ENCODE data around the gene PSMD11.
A peak's percentile ranks its signal among the peaks of the same experiment; 100 is the strongest.
"Not testable (repeated sequence)": the region's sequence is repeated elsewhere in the genome, so short reads cannot be mapped to it uniquely, and the experiment has no call there.

PSMD11 gene

GRCh38 chr17:32444301-32445073 lies at the start of gene PSMD11:
PSMD11 (plus strand) TSS chr17:32444510; CDS start chr17:32444524, 14 bp downstream.
- DNase-seq = peak; percentile 95

DNA sequence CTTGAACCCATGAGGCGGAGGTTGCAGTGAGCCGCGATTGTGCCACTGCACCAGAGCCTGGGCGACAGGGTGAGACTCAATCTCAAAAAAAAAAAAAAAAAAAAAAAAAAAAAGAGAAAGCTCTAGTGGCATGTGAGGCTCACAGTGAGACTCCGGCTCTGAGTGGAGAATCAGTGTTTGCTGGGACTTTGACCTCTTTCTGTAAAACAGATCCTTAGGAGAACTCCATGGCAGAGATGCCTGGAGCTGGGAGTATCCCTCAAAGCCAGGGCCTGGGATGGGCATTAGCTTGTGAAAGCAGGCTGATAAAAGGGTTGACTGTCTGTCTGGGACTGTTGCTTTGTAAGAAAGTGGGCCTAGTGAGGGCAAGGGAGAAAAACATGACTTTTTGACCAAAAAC lies 48.0 kb upstream of the PSMD11 start:
- DNase-seq = no peak

DNA sequence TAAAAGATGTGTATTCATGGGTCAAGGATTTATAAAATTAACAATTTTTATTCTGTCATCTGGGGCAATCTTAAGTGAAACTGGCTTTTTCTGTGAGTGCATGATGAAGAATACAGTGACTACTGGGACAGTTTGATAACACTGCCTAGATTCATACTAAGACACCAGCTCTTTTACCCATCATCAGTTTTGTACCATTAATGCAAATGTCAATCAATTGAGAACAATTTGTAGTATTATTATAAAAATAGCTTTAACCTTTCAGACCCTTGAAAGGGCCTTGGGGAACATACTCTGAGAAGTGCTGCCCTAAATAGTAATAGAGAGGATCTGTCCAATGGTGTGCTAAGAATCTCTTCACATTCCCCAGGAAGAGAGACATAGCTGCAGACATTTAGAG lies 45.4 kb upstream of the PSMD11 start:
- DNase-seq = no peak

DNA sequence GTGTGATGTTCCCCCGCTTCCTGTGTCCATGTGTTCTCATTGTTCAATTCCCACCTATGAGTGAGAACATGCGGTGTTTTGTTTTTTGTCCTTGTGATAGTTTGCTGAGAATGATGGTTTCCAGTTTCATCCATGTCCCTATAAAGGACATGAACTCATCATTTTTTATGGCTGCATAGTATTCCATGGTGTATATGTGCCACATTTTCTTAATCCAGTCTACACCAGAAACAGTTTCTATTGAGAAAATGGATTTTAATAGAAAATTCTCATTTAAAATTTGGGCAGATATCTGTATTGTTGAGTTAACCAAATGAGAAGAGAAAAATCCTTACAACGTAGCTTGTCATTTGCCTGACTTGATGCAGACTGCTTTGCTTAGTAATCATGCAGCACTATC lies 34.2 kb upstream of the PSMD11 start:
- not testable (repeated sequence) for DNase-seq

DNA sequence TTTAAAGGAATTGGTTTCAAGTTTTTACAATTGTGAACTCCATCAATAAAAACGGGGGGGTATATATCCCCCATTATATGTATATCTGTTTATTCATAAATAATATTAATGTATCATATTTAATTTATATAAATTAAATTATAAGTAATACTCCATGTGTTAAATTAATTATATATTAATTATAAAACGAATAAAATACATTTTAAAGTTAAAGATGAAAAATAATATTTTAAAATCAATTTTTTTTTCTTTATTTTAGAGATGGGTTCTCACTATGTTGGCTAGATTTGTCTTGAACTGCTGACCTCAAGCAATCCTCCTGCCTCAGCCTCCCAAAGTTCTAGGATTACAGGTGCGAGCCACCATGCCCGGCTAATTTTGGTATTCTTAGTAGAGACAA lies 17.4 kb upstream of the PSMD11 start:
- DNase-seq = no peak

DNA sequence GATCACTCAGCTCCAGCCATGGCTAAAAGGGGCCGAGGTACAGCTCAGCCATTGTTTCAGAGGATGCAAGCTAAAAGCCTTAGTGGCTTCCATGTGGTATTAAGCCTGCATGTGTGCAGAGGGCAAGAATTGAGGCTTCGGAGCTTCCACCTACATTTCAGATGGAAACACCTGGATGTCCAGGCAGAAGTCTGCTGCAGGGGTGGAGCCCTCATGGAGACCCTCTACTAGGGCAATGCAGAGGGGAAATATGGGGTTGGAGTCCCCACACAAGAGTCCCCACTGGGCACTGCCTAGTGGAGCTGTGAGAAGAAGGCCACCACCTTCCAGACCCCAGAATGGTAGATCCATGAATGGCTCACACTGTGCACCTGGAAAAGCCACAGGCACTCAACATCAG lies 14.7 kb upstream of the PSMD11 start:
- no peak for DNase-seq

GRCh38 chr17:32440722-32441121 lies 3.6 kb upstream of the PSMD11 start:
- no peak for DNase-seq

- no peak for DNase-seq
These were observed 2.4 kb upstream of the PSMD11 start for GRCh38 chr17:32441886-32442285.

GRCh38 chr17:32443827-32444300 lies 446 bp upstream of the PSMD11 start:
- no peak for DNase-seq

GRCh38 chr17:32445074-32445415 lies 735 bp downstream of the PSMD11 start:
- DNase-seq = peak; percentile 13

GRCh38 chr17:32445497-32445896 lies 1.2 kb downstream of the PSMD11 start:
- no peak for DNase-seq

GRCh38 chr17:32445971-32446370 lies 1.7 kb downstream of the PSMD11 start:
- no peak for DNase-seq

GRCh38 chr17:32446949-32447348 lies 2.6 kb downstream of the PSMD11 start:
- DNase-seq = no peak

- DNase-seq = no peak
These were observed 5.7 kb downstream of the PSMD11 start for GRCh38 chr17:32449963-32450362.

GRCh38 chr17:32450379-32450778 lies 6.1 kb downstream of the PSMD11 start:
- not testable (repeated sequence) for DNase-seq

- no peak for DNase-seq
These were observed 7.6 kb downstream of the PSMD11 start for GRCh38 chr17:32451879-32452278.

DNA sequence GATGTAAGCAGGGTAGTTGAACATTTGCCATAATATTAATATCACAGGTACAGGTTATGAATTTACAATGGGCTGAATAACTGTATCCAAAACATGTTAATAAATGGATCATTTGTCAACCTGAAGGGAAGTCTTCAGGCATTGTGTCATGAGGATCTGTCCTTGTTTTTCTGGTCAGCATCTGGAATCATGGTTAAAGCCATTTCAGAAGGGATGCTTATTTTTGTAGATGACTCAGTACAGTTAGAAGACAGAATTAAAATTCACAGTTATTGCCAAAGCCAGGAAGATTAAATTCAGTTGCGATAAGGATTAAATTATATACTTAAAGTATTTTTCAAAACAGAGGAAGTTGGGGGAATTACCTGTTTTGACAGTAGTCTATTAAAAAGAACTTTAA lies 8.0 kb downstream of the PSMD11 start:
- DNase-seq = no peak

DNA sequence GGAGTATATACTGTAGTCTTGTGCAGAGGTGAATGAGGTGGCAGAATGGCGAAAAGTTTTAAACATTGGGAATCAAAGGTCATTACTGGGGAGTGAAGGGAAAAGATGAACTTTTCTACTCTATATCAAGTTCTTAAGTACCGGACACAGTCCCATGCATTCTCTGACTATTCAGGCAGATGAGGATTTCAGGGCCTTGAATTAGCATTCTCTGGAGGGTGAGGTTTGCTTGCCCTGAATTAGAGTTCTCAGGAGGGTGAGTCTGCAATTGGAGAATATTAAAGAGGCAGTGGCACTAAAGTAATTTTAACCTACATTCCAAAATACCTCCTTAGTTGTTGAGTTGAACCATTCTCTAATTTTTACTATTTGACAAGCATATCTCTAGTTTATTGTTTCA lies 9.1 kb downstream of the PSMD11 start:
- no peak for DNase-seq

- DNase-seq = no peak
These were observed 14.1 kb downstream of the PSMD11 start for GRCh38 chr17:32458371-32458770.

- no peak for DNase-seq
These were observed 15.7 kb downstream of the PSMD11 start for GRCh38 chr17:32460054-32460453.

DNA sequence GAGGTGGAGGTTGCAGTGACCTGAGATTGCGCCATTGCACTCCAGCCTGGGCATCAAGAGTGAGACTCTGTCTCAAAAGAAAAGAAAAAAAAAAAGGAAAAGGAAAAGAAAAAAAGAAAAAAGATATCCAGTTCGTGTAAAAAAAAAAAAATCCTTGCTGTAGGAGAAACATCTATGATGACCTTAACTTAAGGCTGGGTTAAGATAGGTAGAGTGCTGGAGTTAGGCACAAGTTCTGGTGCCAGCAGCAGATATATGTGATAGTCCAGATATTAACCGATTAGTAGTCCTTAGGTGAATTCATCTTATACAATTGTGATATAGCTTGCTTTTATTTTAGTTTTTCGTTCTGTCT lies 17.2 kb downstream of the PSMD11 start:
- no peak for DNase-seq

- DNase-seq = peak; percentile 61
These were observed 17.7 kb downstream of the PSMD11 start for GRCh38 chr17:32461853-32462617.

GRCh38 chr17:32463304-32463703 lies 19.0 kb downstream of the PSMD11 start:
- no peak for DNase-seq

GRCh38 chr17:32464374-32464773 lies 20.1 kb downstream of the PSMD11 start:
- no peak for DNase-seq

DNA sequence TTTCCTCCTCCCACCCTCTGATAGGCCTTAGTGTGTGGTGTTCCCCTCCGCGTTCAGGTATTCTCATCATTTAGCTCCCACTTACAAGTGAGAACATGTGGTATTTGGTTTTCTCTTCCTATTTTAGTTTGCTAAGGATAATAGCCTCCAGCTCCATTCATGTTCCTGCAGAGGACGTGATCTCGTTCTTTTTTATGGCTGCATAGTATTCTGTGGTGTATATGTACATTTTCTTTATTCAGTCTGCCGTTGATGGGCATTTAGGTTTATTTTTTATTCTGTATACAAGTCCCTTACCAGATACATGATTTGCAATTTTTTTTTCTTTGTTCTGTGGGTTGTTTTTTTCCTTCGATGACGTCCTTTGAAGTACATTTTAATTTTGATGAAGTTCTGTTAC lies 23.6 kb downstream of the PSMD11 start:
- no peak for DNase-seq
